AML-193 (cell line): ENCODE results near the gene NOTUM.

Source experiments
- DNase-seq, 2 experiments: peaks; one replicate each; lab custom pipeline; 2025; lab: John Stamatoyannopoulos, UW

The NOTUM gene

DNA sequence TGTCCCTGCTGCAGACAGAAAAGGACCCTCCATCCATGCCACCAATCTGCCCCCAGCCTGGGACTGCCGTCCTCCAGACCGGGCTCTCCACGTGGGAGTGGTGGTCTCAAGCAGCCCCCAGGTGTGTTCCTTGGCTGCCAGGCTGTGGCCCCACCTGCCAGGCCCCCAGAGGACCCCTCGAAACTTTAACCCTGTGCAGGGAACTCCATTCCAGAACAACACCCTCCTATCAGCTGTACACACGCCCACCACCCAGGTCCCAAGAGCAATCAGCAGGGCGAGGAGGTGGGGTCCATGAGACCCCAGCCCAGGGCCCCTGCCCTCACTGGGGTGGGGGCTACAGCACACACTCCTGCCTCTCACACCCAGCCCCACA, 25.3 kb downstream of the NOTUM start:
- no peak for DNase-seq

DNA sequence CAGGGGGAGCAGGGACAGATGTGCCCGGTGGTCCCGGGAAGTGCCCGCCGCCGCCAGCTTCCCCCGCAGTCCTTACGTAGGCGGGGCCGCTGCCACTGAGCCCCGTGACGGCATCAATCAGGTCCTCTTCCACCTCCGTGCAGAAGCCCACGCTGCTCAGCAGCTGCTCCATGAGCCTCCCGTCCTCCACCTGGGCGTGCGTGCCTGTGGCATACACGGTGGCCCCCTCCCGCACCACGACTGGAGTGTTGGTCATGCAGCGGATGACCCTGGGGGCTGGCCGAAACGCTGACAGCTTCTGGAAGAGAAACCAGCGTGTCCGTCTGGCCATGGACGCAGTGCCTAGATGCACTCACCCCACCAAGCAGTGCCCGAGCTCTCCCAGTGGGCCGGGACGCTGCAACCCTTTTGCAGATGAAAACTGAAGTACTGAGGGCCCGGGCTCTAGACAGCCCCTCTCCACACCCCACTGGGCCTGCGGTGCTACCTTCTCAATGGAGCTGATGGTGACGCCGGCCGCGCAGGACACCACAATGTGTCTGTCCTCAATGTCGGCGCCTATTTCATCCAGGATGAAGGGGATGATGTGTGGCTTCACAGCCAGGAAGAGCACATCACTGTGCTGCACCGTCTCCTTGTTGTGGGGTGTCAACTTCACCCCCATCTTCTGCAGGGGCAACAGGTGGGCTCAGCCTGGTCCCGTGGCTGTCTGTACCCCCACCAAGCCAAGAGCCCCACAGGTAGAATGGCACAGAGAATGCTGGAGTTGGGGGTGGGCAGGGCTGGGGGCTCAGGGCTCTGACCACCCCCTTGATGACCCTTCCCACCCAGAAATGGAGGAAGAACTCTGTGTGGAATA, 25.9 kb downstream of the NOTUM start:
- DNase-seq: no peak

DNA sequence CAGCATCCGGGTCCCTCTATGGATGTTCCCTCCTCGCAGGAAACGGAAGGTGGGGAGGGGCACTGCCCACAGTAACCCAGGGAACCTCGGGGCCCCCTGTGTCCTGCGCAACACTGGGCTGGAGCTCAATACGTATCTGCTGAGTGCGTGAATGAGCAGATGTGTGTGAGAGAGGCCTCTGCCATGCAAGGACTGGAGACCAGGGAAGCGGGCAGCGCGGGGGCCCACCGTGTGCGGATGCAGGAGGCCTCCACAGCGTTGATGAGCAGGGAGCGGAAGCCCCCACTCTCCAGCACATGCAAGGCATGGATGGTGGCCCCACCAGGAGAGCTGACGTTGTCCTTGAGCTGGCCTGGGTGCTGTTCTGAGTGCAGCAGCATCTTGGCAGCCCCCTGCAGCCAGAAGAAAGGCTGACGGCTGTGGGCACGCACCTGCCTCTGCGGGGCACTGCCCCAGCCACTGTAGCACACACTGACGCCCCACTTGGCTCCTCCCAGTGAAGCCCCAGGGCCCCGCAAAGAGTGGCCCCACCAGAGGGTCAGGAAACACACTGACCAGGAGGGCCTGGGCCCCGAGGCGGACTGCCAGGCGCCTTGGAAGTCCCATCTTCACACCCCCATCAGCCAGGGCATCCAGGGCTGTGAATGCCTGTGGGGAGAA, 26.8 kb downstream of the NOTUM start:
- no peak for DNase-seq

DNA sequence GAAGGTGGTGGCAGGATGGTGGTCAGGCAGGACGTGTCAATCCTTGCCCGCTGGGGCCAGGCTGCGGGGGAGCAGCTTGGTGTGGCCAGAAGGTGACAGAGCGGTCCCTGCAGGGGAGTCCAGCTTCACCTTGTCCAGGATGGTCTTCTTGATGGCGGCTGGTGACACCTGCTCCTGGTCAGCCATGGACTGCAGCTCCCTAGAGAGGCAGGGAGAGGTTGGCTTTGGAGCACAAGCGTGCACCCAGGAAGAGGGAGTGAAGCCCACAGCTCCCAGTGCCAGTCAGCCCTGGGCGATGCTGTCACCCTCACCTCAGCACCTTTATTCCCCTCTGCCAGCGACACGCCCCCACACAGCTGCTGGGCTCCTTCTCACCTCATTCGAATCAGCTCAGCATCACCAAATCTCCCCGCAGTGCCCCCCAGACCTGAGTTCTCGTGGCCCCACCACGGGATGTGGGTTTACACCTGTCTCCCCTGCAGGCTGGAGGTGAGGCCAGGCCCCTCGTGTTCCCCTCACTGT, 27.7 kb downstream of the NOTUM start:
- DNase-seq: no peak

DNA sequence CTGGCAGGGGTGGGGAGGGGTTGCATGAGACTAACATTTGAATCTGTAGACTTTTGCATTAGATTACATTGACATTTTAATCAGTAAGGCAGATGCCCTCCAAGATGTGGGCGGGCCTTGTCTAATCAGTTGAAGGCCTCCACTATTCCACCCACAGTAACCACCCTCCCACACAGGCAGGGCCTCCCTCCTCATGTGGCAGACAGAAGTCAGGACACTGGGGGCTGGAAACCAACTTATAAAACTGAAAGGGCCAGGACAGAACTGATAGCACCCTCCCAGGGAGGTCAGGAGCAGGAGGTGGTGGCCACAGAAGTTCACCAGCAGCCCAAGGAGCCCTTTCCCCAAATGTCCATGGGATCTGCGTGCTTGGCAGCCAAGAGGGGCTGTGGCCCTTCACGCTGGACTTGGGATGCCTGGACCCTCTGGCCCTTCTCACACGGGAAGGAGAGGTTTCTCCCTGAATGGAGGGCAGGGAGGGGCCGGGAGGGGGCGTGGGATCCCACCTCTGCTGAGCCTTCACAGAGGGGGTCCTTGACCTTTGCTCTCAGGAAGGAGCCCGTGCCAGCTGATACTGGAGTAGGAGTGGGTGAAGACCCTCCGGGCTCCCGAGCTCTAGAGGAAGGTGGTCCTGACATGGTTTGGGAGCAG, 28.5 kb downstream of the NOTUM start:
- DNase-seq: no peak

DNA sequence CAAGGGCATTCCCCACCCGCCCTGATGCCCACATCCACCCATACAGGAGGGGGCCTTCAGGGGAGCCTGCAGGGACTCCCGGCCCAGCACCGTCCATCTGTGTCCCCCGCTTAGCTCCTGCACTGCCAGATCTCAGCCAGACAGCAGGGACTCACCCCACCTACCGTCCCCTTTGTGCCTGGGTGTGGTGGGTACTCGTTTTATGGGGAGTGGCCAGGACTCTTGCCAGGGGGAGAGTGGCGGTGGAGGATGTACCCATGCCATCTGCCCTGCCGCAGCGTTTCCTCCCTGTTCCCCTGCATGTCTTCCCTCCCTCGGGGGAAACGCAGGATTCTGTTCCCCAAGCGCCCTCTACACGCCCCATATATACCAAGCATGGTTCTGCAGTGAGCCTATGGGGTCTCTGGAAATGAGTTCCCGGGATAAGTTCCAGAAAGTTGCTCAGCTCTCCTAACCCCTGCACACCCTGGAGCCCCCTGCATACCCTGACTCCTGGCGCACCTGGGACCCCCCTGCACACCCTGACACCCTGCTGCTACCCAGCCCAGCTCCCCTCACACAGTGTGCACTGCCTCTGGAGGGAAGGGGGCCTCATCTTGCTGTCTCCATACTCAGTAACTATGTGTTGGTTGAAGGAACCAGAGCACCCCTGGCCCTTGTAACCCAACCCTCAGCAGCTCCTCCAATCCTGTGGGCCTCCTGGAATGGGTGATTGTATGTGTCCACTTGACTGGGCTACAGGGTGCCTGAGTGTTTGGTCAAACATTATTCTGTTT, 29.2 kb downstream of the NOTUM start:
- DNase-seq: no peak

DNA sequence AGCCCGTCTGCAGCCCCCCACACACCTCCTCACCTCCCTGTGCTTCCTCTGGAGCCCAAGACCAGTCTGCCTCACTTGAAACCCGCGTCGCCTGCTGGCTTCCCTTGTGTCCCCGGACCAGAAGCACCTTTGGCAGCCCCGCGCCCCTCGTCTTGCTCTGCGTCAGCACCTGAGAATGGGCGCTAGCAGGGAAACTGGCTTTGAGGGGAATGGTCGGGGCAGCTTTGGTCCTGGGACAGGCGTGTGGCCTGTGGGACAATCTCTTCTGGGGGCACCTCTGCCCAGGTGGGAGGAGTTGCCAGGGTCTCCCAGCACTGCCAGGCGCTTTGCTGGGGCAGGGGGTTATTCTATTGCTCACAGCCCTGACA, 29.8 kb downstream of the NOTUM start:
- no peak for DNase-seq

DNA sequence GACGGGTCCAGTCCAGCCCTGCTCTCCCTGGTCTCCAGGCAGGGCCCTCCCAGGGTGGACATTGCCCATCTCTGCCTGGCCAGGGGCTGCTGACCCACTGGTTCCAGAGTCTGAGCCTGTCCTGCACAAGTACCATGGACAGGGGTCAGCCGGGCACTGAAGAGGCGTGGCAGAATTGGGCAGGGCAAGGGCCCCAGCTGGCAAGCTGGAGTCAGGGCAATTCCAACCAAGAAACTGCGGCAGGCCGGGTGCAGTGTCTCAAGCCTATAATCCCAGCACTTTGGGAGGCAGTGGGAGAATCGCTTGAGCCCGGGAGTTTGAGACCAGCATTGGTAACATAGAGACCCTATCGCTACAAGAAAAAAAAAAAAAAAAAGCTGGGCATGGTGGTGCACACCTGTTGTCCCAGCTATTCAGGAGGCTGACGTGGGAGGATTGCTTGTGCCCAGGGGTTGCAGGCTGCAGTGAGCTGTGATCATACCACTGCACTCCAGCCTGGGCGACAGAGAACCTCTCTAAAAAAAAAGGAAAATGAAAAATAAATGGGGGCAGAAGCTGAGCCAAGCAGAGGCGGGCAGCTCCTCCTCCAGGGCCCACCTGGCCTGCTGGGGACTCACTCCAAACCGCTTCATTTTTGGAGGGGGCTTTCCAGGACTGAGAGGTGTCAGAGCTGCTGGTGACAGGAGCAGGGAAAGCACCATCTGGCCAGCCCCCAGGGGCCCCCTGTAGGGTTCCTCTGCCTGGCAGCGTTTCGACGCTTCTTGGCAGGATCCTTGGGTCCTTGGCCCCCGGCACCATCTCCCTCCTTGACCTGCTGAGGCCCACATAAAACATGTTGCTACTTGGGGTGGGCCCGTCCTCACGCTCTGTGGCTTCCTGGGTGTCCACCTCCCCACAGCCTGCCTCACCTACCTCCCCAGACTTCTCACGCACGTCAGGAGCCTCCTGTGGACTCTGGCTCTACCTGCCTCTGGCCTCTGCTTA, 30.6 kb downstream of the NOTUM start:
- DNase-seq: no peak

DNA sequence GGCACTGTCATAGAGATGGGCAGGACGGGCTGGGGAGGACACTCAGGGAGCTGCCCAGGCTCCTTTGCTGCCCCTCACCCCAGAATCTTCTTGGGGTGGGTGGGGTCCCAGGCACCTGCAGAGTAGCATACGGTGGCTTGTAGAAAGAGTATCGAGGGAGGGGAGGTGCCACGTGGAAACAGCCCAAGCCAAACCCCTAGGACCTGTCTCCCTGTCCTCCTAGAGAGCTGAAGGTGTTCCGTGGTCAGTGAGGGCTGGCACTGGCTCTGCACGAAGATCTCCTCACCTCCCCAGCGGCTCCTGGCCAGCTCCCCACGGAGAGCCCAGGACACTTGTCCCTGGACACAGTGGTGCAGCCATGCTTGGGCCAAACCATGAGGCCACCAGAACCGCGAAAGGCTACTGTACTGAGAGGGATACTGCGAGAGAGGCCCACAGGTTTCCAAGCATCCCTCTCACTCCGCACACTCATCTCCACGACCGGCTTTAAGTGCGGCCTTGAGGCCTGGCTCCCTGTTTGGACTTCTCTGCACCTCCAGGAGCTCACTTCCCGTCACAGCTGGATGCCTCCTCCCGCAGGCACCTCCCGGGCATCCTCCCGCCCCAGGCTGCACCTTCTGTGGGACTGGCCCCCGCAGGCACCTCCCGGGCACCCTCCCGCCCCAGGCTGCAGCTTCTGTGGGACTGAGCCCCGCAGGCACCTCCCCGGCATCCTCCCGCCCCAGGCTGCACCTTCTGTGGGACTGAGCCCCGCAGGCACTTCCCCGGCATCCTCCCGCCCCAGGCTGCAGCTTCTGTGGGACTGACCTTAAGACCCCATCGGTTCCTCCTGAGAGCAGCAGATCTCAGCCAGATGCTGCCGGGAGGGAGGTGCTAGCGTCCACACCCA, 31.5 kb downstream of the NOTUM start:
- DNase-seq: no peak

DNA sequence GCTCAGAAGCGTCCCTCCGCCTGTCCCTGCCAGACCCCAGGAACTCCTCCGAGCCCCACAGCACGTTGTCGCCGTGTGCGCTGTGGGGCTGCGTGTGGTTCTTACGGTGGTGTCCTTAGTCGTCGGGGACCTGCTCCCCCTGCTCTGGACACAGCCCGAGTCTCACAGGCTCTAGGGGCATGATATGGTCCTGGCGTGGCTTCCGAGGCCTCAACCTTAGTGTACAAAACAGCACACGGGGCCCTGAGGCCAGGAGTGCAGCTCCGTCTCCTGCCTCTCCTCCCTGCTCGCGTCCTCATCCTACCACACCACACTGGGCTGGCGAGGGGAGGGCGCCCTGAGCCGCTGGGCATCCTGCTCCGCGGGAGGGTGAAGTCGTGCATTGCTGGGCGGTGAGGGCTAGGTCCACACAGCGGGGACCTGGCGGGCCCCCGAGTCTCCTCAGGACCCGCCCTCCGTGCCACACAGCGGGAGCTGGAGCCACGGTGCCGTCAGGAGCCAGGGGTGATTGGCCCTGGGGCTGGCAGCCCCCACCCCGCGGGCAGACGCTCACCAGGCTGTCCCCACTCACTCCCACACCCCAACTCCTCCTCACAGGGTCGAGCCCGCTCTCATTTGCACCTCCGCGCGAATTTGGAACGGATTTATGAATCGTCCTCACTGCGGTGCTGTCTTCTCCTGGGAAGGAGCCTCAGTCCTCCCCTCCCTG, 32.3 kb downstream of the NOTUM start:
- no peak for DNase-seq

DNA sequence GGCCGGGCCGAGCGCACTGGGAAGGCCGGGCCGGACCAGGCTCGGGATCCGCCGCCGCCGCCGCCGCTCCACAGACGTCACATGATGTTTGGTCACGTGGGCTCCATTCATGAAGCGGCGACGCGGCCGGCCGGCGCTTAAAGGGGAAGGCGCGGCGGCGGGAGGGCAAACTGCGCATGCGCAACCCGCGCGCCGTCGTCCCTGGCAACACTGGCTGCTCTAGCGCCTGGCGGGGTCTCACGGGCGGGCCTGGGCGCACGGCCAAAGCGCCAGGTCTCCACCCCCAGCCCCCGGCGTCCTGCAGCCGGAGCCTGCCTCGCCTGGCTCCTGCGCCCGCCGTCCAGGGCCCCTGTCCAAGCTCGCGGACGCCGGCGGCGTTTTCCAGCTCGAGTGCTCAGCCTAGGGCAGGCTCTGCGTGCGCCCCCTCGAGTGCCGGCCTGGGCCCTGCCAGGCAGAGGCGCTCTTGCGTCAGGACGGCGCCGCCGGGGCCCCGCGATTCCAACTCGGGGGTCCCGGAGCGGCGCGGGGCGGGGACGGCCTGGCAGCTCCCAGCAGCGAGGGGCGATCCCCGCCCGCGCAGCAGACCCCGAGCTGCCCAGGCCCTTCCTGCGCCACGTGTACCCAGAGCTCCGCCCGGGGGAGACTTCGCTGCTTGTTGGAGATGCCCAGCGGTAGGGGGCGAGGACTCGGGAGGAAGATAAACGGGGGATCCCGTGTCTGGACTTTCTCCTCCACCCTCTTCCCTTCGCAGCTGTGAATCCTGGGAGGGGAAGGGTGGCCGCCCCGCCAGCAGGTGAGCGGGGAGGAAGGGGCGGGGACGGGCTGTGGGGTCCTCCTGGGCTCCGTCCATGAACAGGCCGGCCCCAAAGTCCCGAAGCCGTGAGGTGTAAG, 33.1 kb downstream of the NOTUM start, which contains the start of gene MAFG:
Gene MAFG (minus strand): TSS at position 83 of the 891 bp plus-strand sequence. CDS start 4,550 bp downstream, outside the sequence.
- DNase-seq: peak; percentile 89 to 90

DNA sequence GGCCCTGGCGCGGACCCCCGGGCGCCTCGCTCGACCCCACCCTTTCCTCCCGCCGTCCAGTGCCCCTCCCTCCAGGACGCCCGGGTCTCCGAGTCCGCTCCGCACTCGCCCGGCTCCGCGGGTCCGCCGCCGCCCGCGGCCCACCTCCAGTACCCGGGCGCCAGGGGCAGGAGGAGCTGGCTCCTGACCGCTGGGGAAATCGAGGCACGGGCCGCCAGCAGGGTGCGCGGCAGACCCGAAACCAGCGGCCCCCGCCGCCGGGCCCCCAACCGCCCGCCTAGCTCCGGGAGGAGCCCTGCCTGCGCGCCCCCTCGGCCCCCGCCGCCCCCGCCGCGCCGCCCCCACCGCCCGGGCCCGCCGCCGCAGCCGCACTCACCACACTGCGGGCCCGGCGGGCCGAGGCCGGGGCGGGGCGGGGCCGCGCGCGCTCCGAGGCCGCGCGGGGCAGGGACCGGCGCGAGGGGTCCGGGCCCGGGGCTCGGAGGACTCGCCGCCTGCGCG, 33.8 kb downstream of the NOTUM start:
- no peak for DNase-seq

DNA sequence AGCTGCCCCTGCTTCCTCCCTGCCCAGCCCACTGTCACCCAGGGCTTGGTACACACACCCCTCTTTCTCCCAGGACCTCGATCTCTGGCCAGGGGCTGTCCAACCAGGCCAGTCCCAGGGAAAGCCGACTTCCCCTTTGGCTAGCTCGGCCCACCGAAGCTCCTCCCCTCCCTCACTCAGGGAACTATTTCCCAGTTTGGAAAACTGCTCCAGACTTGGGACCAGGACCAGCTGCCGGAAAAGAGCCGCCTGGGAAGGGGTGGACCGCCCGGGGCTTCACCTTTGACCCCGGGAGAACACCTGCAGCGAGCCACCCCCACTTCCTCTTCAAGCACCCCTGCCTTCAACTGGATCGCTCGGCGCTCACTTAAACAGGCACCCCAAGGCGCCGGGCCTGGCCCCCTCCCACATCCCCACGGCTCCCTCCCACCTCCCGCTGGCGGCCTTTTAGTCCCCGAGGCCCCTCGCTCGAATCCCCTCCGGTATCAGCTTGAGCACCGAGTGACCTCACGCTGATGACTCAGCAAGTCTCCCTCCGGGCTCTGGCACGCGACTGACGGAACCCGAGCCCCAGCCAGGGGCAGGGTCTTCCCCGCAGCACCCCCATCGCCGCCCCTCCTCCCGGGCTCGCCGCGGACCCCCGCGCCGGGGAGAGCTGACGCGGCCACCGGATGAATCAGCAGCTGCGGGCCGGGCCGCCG, 34.4 kb downstream of the NOTUM start:
- DNase-seq: peak; percentile 87 to 88

DNA sequence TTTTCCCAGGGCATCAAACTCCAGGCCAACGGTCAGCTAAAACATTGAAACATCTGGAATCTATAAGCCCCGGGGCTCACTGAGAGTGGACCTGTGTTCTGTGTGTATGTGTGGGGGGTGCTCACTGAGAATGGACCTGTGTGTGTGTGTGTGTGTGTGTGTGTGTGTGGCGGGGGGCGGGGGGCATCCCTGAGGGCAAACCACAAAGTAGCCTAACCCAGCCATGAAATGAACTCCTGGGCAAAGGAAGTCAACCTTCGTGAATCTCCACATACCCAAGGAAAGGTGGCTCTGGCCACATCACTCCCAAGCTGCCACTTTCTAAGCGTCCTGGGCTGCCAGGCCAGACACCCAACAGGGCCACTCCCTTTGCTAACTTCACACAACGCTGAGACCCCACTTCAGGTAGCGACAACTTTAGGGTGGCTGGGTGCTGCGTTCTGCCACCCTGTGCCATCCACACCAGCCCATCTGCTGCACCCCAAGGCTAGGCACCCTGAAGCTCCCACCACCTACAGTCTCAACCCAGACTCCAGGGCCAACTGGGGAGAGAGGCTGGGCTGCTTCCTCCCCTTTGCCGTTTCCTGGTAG, 35.0 kb downstream of the NOTUM start:
- no peak for DNase-seq

DNA sequence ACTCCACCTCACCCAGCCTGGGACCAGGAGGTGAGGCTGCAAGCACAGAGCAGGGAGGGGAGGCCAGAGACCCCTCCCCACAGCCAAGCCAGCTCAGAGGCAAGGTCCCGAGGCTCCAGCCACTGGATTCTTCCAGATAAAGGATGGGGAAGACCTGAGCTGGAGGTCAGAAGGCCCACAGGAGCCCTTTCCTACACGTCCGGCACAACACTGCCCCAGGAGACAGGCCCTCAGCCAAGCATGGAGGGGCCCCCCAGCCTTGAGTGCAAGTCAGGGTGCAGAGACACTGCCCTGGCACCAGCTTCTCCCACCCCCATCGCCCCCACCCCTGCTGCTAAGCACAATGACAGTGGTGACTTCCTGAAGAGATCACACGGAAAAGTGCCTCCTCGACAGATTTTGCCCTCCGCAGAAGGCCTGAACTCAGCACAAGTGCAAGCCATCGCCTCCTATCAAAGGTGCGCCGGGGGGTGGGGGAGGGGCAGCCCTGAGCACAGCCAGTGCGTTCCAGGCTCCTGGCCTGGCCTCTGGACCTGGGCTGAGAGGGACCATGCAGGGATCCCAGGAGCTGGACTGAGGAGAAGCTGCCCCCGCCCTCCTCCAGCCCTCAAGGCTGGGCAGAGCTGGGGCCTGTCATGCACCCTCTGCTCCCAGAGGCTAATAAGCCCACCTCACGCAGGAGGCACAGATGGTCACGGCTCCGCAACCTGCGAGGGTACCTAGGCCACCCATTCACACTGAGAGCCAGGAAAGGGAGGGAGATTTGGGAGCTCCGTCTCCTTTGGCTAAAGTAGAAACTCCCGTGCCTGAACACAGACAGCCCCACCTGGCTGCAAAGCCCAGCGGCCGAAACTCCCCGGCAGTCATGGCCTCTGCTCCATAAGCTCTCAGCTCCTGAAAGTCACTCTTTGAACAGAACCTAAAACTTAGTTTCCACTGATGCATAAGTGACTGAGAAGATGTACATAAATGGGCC, 36.1 kb downstream of the NOTUM start:
- no peak for DNase-seq
